Endothelial cell of umbilical vein (primary cell): ENCODE measurements around the gene SLC7A6OS. TPM values are rescaled to one million over a fixed set of nuclear protein-coding genes. Genes with fewer than 3 reads are reported as not detected.

Experiments
- BruUV-seq: library from RNA; stranded (reverse); fragments of 400-500 nt; replicated peaks from 2 replicates; lab custom pipeline; 2021; lab: Mats Ljungman, UMichigan
- CTCF ChIA-PET: fragments of 300-600, 350-600 bp; sonication (Branson Sonifier 250); formaldehyde crosslinking; loops from one replicate; lab custom pipeline; 2021; ENCODE audit warnings: antibody characterized with exemption, inconsistent platforms; lab: Charles Lee
- POLR2A ChIA-PET: fragments of 300-600, 350-600 bp; sonication (Branson Sonifier 250); formaldehyde crosslinking; loops from one replicate; lab custom pipeline; 2021; ENCODE audit warnings: antibody characterized with exemption, inconsistent platforms; lab: Charles Lee
- DNase-seq: peaks from one replicate; pipeline ENCODE4 v3.0.0-alpha.2; 2011; ENCODE audit warnings: low read depth, low spot score
- FAIRE-seq: peaks from 2 replicates; lab custom pipeline; 2011; peaks lifted over from hg19 to GRCh38; lab: Jason Lieb, UNC
- H2AFZ ChIP-seq: 2 replicates; pipeline ENCODE4 v1.6.0; 2012; ENCODE audit warnings: low read depth, low read length, control low read depth, inconsistent platforms
- H3K27ac ChIP-seq: 2 replicates; pipeline ENCODE4 v1.5.1; 2011; ENCODE audit warnings: low read depth, mild to moderate bottlenecking, control low read depth, low read length, moderate library complexity; ENCODE audit not compliant: insufficient read depth
- H3K27me3 ChIP-seq, 2 experiments: 2 replicates each; pipeline versions ENCODE4 v1.6.0 to v1.6.1; 2011; ENCODE audit warnings: low read length in 2 of 2, mixed read lengths in 1 of 2; ENCODE audit not compliant: control insufficient read depth in 2 of 2, insufficient read depth in 2 of 2
- H3K36me3 ChIP-seq, 2 experiments: 2 replicates in 1 of 2; 3 replicates in 1 of 2; pipeline ENCODE4 v1.5.1; 2011; ENCODE audit warnings: low read length in 2 of 2, mild to moderate bottlenecking in 1 of 2, moderate library complexity in 1 of 2; ENCODE audit not compliant: control insufficient read depth in 2 of 2, insufficient read depth in 2 of 2; ENCODE audit errors: extremely low read depth in 1 of 2
- H3K4me1 ChIP-seq: 3 replicates; pipeline ENCODE4 v1.5.1; 2011; ENCODE audit warnings: mild to moderate bottlenecking, low read length; ENCODE audit not compliant: control insufficient read depth, insufficient read depth; ENCODE audit errors: extremely low read depth
- H3K4me2 ChIP-seq: 2 replicates; pipeline ENCODE4 v1.6.1; 2011; ENCODE audit warnings: low read length, control low read depth, mixed read lengths; ENCODE audit not compliant: insufficient read depth
- H3K4me3 ChIP-seq, 3 experiments: fragments of 200-600 bp in 1 of 3; sonication (generic), shearing (Covaris generic) in 1 of 3; replicated peaks in 1 of 3; 2 replicates each; pipeline ENCODE4 v1.5.1; 2011 to 2016; ENCODE audit warnings: control low read depth in 3 of 3, low read length in 3 of 3, mild to moderate bottlenecking in 2 of 3, inconsistent platforms in 1 of 3, low read depth in 1 of 3, moderate library complexity in 1 of 3; ENCODE audit not compliant: insufficient read depth in 1 of 3
- H3K79me2 ChIP-seq: 2 replicates; pipeline ENCODE4 v1.6.0; 2012; ENCODE audit warnings: low read length, inconsistent platforms; ENCODE audit not compliant: control insufficient read depth, insufficient read depth
- H3K9ac ChIP-seq: replicated peaks from 2 replicates; pipeline ENCODE3; 2011; ENCODE audit warnings: low read length, control low read depth; ENCODE audit not compliant: insufficient read depth; ENCODE audit errors: extremely low read depth
- H3K9me1 ChIP-seq: replicated peaks from 3 replicates; pipeline ENCODE4 v1.6.0; 2011; ENCODE audit warnings: mild to moderate bottlenecking, low read length; ENCODE audit not compliant: control insufficient read depth, insufficient read depth; ENCODE audit errors: extremely low read depth
- H3K9me3 ChIP-seq: replicated peaks from 2 replicates; pipeline ENCODE4 v1.5.1; 2012; ENCODE audit warnings: low read length, inconsistent platforms; ENCODE audit not compliant: control insufficient read depth, insufficient read depth
- H4K20me1 ChIP-seq: replicated peaks from 2 replicates; pipeline ENCODE3; 2011; ENCODE audit warnings: mild to moderate bottlenecking, low read length; ENCODE audit not compliant: control insufficient read depth, insufficient read depth; ENCODE audit errors: extremely low read depth
- CTCF ChIP-seq, 2 donors: IDR thresholded peaks; 1 replicate in 1 of 2; 2 replicates in 1 of 2; pipeline ENCODE4 v1.5.1; 2011; ENCODE audit warnings: low read length in 2 of 2, mild to moderate bottlenecking in 2 of 2, moderate library complexity in 2 of 2, control low read depth in 1 of 2, inconsistent platforms in 1 of 2, low read depth in 1 of 2; ENCODE audit not compliant: insufficient read depth in 1 of 2; ENCODE audit errors: extremely low read depth in 1 of 2
- EZH2 ChIP-seq: IDR thresholded peaks from 2 replicates; pipeline ENCODE4 v1.6.1; 2012; ENCODE audit warnings: borderline replicate concordance, low read depth, mild to moderate bottlenecking, moderate library complexity, low read length, inconsistent platforms; ENCODE audit not compliant: severe bottlenecking
- FOS ChIP-seq: IDR thresholded peaks from 2 replicates; pipeline ENCODE4 v1.6.1; 2011; ENCODE audit warnings: mild to moderate bottlenecking, low read length, moderate library complexity, borderline replicate concordance; ENCODE audit not compliant: insufficient read depth
- GATA2 ChIP-seq: IDR thresholded peaks from 2 replicates; pipeline ENCODE4 v1.7.0; 2011; ENCODE audit warnings: low read depth, mild to moderate bottlenecking, moderate library complexity, mixed read lengths, low read length; ENCODE audit not compliant: insufficient read length, insufficient read depth
- JUN ChIP-seq: IDR thresholded peaks from 2 replicates; pipeline ENCODE4 v1.6.1; 2011; ENCODE audit warnings: borderline replicate concordance, low read depth; ENCODE audit not compliant: insufficient read length, insufficient read depth
- MYC ChIP-seq: IDR thresholded peaks from one replicate; pipeline ENCODE4 v1.6.1; 2011; ENCODE audit warnings: mild to moderate bottlenecking, low read depth, low read length
- POLR2A ChIP-seq: IDR thresholded peaks from 2 replicates; pipeline ENCODE4 v1.6.1; 2012; ENCODE audit warnings: low read depth, mild to moderate bottlenecking, control low read depth, low read length
- POLR2AphosphoS5 ChIP-seq: IDR thresholded peaks from 2 replicates; pipeline ENCODE4 v1.6.1; 2012; ENCODE audit warnings: low read depth, mild to moderate bottlenecking, control low read depth, low read length, moderate library complexity; ENCODE audit not compliant: insufficient read depth
- dilution Hi-C: fragments of 300-500 bp; cut with MboI; formaldehyde crosslinking; loops from one replicate; pipeline ENCODE4 v1.15.0; 2019; ENCODE audit warnings: low sequenced_read_pairs; ENCODE audit not compliant: extremely low pct_ligation_motif_present
- intact Hi-C: fragments of 100-400 bp; cut with micrococcal nuclease; formaldehyde crosslinking; loops from one replicate; pipeline ENCODE4 v1.10.0; 2022
- polyA plus RNA-seq, 4 experiments: library from polyadenylated mRNA; depleted of rRNA in 3 of 4; stranded (reverse) in 3 of 4; unstranded in 1 of 4; fragments of >200 nt; gene quantifications; 2 replicates each; pipeline versions ENCODE4 v1.2.1 to v1.2.3, GENCODE V29; 2011 to 2012; ENCODE audit warnings: missing spikeins in 1 of 4
- total RNA-seq: library from RNA; stranded (reverse); gene quantifications from 2 replicates; pipeline ENCODE4 v1.2.3, GENCODE V29; 2021
- TF ChIP-seq, protein P1 (sequence below): IDR thresholded peaks from 2 replicates; pipeline ENCODE4 v1.6.1; 2011; ENCODE audit not compliant: insufficient read depth, insufficient read length

Gene SLC7A6OS
- total and polyA plus RNA-seq, 2 donors (not counting 3 experiments of a cell fraction or from before 2014, with no cell fraction given): 8.3 to 22.9 TPM

- no peak overlapping the region for H3K27ac ChIP-seq
- intact Hi-C loops: no loop called here
- no TSS peak for BruUV-seq
- POLR2A ChIA-PET: no interaction called here
- no peaks in the 10 kb centered on the region for H3K27me3 ChIP-seq
- no peak overlapping the region for H3K4me2 ChIP-seq
- no peak for FAIRE-seq
- H3K79me2 ChIP-seq: peaks cover 23% of the 10 kb centered on the region
- DNase-seq: no peak
- H4K20me1 ChIP-seq: no peaks in the 10 kb centered on the region
- H3K9me3 ChIP-seq: no peaks in the 10 kb centered on the region
- dilution Hi-C loops: no loop called here
- H3K4me3 ChIP-seq: no peak overlapping the region
- no peak overlapping the region for H3K9ac ChIP-seq
- no peaks in the 10 kb centered on the region for H3K9me1 ChIP-seq
- H3K36me3 ChIP-seq: peaks cover 16 to 21% of the 10 kb centered on the region in 2 experiments
- peaks cover 38% of the 10 kb centered on the region for H3K4me1 ChIP-seq
- CTCF ChIA-PET: interaction anchor here (10.9 kb wide), 1 partner anchor 30 kb away, joined by 120 read pairs; the partner anchor contains the start of gene SLC7A6
- no peak overlapping the region for H2AFZ ChIP-seq
- TF ChIP-seq POLR2AphosphoS5 (no peak), EZH2 (no peak), MYC (no peak), JUN (no peak), GATA2 (no peak), CTCF (IDR thresholded peaks at IDR 0.05; ENCODE audit: extremely low read depth in 1 of 2, insufficient read depth in 1 of 2, low read depth in 1 of 2, low read length in 2 of 2) (no peak), POLR2A (no peak), FOS (no peak)
- TF ChIP-seq, protein P1, sequence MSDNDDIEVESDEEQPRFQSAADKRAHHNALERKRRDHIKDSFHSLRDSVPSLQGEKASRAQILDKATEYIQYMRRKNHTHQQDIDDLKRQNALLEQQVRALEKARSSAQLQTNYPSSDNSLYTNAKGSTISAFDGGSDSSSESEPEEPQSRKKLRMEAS: no peak
Measured at GRCh38 chr16:68292425-68292824, 18.3 kb downstream of the SLC7A6OS start.
